SIG-M5 treated with dmso at 0.1 percent for 504 hours (cell line): ENCODE measurements around the gene PPTC7.
"Not testable (repeated sequence)": the region's sequence is repeated elsewhere in the genome, so short reads cannot be mapped to it uniquely, and the experiment has no call there.

Source experiments
- DNase-seq: peaks from one replicate; lab custom pipeline; 2025; ENCODE audit not compliant: unreplicated experiment; lab: John Stamatoyannopoulos, UW

Gene PPTC7

DNA sequence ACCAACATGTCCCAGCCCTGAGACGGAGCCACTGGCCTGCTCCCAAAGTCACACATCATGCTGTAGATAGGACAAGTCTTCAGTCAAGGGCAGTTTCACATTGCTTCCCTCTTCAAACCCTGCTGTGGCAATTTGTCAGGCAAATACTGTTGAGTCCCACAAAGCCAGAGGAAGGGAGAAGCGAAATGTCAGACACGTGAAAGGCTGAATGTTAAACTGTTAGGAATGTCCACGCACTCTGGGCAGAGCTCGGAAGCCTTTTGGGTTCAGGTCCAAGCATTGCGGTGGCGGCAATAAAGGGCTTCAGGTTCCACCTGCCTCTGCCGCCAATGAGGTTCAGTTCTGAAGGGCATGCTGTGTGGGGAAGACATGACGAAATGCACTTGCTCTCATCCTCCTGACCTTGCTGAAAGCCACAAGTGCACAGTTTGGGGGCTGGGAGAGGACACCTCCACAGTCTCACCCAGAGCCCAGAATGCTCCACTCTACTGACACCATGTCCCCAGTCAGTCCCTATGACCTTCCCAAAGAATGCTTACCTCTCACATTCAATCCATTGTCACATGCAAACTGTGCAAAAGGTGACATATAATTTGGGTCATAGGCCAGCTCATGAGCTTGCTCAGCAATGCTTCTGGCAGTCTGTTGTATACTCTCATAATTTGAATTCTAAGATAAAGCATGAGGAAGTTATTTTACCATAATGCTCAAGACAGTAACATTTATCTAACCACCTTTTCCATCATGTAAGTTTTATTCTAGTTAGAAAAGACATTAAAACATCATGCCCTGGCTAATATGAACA lies 45.3 kb downstream of the PPTC7 start:
- no peak for DNase-seq

DNA sequence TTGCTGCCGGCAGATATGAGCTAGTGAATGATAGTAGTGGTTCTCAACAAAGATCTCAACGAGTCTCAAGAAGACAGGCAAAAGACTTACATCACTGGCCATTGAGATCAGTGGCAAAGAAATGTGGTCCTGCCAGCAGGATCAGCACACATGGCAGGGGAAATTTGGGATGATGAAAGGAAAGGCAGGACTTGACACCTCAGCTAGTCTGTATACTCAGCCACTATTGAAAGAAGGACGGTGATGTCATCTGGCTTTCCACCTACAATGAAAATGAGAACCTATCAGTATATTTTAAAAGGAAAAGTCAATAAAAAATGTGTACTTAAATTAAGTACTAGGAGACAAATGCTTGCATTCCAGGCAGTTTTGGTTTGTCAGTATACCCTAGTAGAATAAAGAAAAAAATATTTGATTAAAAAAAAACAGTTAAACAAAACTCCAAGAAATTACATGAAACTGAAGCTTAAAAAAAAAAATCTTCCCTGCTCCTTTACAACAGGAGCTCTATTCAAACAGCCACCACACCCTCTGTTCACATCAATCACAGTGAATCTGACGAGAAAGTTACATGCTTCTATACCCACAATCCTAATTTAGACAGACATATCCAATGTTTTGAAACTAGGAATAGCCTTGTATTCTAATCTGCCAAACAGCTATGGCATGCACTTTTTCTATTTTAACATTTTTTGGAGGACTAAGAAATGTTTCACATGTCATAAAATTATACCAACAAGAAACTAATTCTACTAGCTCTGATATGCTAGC lies 46.1 kb downstream of the PPTC7 start:
- no peak for DNase-seq

DNA sequence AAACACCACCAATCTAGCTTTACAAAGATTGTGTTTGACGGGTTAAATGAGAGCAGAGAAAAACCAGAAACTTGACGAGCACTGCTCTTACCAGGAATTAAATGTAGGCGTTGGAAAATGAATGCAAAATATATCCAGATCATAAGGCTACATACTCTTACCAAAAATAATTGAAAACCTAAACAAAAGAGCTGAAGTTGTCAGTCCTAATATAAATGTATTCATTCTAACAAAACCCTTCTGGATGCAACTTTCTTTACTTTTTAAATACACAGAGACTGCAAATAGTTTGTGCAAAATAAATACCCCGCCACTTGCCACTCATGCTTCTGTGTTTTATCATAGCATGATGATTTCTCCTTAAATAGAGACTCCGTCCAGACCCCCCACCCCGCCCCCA lies 48.3 kb downstream of the PPTC7 start:
- DNase-seq = no peak

DNA sequence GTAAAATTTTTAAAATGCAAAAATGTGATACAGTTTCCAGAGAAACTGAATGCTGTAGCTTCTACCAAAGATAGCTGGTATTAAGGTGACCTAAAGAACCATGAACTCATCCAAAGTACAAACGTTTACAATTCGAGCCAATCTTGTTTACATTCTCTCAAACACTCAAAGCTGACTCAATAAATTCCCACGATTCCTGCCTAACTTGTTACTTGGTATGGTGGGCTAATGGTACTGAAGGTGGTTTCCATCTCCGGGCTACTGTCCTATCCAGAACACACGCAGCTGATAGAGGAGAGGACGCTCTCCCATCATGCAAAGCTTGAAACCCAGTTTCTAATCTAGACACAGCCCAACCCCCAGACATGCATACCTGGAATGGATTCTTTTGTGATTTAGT lies 49.5 kb downstream of the PPTC7 start:
- no peak for DNase-seq

DNA sequence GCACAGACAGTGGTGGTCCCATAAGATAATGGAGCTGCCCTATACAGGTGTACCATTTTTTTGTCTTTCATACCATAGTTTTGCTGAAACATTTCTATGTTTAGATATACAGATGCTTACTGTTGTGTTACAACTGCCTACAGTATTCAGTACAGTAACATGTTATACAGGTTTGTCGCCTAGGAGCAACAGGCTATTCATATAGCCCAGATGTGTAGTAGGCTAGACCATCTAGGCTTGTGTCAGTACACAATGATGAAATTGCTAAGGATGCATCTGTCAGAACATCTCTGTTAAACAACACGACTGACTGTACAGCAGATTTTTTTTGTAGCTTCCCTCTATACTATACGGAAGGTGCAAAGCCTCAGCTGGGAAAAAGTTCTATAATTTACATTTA lies 50.5 kb downstream of the PPTC7 start:
- DNase-seq = no peak

DNA sequence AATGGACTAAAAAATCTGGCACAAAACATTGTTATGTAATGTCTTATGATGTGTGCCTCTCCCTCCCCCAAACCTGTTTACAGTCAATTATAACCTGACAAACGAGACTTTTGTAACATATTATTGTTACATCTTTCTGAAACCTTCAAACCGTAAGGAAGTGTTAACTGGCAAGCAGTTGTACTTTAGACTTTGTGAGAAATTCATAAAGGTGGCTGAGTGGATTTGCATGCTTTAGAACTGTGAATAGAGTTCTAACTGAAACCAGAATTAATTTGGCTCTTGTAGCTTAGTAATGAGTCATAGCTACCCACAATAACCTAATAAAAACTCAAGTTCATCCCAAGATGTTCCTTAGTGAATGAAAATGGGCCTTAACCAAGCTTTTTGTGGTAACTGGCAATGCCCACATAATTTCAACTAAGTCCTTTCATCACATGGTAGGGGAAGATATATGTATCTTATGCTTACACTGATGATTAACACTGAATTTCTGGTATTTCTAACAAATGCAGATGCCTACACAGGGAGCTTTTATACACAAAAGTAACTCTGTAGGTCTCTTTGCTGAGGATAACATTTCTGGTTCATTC lies 51.3 kb downstream of the PPTC7 start:
- no peak for DNase-seq

DNA sequence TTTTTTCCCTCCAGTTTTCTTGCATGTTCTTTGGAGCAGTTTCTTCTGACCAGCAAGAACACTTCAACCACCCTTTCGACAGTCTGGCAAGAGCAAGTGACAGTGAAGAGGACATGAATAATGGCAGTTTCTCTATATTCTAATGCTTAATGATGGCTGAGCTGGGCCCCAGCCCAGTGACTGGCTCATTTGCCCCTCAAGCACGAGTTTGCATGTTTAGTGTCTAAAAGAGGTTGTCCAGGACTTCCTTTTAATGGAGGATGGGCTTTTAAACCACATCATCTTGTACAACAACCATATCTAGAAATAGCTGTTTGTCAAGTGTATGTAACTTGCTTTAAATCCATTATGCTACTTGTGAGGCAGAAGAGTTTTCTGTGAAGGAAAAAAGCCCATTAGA lies 52.6 kb downstream of the PPTC7 start:
- no peak for DNase-seq

DNA sequence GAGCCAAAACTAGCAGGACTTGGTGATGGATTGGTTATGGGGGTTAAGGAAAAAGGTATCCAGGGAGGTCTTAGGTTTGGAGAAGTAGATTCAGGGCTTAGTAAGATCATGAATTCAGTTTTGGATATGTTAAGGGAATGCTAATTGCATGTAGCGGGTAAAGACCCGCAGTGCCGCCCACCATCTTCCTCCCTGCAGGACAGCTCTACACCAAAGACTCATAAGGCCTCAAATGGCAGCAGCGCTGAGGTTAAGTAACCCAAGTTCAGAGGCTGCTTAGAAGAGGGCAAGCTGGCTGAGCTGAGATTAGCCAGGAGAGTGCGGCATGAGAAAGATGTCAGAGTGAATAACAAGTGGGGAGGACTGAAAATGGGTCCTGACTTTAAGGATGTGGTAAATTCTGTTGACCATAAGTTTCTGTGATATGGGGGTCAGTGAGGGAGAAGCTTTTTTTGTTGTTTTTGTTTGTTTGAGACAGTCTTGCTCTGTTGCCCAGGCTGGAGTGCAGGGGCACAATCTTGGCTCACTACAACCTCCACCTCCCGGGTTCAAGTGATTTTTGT lies 54.8 kb downstream of the PPTC7 start:
- DNase-seq = no peak

DNA sequence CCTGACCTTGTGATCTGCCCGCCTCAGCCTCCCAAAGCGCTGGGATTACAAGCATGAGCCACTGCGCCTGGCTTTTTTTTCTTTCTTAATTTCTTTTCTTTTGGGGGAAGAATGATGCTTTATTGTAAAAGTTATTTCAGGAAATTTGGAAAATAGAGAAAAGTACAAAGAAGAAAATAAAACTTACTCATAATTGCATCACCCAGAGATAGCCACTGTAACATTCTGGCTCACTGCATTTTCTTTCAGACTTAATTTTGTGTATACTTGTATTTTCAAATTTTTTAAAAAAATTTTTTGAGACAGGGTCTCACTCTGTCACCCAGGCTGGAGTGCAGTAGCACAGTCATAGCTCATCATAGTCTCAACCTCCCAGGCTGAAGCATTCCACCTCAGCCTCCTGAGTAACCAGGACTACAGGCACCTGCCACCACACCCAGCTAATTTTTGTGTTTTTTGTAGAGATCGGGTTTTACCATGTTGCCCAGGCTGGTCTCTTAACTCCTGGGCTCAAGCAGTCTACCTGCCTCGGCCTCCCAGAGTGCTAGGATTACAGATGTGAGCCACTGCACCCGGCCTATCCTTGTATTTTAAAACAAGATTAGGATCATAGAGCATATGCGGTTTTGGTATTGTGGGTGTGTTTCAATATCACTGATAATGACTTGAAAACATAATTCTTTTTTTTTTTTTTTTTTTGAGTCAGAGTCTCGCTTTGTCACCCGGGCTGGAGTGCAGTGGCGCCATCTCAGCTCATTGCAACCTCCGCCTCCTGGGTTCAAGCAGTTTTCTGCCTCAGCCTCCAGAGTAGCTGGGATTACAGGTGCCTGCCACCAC lies 62.0 kb downstream of the PPTC7 start:
- DNase-seq = not testable (repeated sequence)

DNA sequence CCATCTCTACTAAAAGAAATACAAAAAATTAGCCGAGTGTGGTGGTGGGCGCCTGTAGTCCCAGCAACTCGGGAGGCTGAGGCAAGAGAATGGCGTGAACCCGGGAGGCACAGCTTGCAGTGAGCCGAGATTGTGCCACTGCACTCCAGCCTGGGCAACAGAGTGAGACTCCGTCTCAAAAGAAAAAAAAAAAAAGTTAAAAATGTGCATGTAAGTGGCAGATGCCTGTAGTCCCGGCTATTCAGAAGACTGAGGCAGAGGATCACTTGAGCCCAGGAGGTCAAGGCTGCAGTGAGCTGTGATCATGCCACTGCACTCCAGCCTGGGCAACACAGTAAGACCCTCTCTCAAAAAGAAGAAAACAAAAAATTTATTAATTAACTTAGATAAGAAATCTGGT lies 65.1 kb downstream of the PPTC7 start:
- DNase-seq = not testable (repeated sequence)

DNA sequence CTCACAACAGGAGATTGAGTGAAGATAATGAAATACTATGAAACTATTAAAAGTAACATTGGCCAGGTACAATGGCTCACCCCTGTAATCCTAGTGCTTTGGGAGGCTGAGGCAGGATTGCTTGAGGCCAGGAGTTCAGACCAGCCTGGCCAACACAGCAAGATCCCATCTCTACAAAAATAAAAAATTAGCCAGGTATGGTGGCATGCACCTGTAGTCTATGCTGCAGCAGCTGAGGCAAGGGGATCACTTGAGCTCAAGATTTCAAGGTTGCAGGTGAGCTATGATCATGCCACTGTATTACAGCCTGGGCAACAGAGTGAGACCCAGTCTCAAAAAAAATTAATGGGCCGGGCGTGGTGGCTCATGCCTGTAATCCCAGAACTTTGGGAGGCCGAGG lies 66.1 kb downstream of the PPTC7 start:
- no peak for DNase-seq

DNA sequence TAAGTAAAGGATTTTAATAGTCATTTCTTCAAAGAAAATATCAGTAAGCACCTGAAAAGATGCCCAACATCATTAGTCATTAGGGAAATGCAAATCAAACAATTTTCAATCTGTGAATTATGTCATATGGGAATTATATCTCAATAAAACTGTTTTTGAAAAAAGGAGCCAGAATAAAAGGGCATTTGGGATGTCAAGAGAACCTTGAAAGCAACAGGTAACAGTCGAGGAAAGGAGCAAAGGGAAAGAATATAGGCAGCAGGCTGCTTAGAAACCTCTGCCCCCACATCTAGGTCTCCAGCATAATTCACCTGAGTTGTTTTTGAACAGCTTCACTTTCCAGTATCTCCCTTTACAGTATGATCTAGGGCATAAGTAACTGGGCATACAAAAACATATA lies 68.8 kb downstream of the PPTC7 start:
- DNase-seq = no peak

DNA sequence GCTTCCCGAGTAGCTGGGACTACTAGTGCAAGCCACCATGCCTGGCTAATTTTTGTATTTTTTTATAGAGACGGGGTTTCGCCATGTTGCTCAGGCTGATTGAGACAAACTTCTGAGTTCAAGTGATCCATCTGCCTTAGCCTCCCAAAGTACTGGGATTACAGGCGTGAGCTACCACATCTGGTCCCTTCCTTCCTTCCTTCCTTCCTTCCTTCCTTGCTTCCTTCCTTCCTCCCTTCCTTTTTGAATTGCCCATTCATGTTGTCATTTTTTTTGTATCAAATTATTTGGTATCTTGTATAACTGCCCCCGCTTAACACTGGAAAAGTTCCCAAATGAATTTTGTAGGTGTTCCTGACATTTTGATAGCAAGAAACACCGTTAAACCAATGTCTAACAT lies 69.3 kb downstream of the PPTC7 start:
- no peak for DNase-seq

DNA sequence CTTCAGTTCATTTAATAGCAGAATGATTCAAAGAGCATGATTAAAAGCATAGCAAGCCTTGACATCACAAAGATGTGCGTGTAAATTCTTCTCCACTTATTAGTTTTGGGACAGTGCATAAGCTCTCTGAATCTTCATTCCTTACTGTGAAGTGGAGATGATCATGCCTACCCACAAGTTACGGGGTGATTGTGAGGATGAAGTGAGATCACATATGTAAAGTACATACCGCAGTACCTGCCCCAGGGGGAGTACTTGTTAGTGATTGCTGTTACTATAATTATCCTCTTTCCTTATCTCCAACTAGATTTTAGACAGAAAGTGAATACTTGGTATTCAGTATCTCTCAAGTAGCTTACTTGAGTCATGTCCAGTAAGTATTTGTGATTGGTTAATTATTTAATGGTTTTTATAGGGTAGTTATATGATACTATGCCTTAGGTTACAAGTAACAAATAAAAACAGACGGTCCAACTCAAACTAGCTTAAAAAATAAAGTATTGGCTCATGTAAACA lies 75.0 kb downstream of the PPTC7 start:
- no peak for DNase-seq

DNA sequence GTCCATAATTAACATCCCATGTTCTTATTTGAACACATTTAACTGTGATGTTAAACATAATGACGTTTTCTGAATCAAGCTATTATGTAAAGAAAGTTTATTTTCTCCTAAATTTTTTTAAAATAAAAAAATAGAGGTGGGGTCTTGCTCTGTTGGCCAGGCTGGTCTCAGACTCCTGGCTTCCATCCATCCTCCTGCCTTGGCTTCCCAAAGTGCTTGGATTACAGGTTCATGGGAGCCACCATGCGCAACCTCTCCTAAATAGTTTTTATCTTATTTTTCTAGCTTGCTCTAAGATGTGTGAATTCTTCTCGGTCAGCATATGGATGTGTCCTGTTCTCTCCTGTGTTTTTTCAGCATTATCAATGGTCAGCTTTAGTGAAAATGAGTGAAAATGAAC lies 77.8 kb downstream of the PPTC7 start:
- DNase-seq = no peak

DNA sequence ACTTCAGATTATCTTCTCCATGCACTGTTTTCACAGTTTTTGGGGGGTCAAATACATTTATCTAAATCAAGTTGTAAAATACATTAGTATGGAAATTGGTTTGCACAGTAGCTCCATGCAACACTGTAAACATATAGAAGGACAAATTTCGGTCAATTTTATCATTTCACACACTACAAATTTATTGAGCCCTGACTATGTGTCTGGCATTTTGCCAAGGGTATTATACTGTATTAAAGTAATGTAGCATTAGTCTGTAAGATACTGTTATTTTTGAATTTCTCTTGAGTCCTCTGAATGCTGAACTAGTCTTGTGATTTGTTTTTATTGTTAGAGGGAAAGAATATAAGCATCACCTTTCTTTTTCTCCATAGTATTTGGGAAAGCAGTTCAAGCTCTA lies 79.7 kb downstream of the PPTC7 start:
- DNase-seq = no peak

DNA sequence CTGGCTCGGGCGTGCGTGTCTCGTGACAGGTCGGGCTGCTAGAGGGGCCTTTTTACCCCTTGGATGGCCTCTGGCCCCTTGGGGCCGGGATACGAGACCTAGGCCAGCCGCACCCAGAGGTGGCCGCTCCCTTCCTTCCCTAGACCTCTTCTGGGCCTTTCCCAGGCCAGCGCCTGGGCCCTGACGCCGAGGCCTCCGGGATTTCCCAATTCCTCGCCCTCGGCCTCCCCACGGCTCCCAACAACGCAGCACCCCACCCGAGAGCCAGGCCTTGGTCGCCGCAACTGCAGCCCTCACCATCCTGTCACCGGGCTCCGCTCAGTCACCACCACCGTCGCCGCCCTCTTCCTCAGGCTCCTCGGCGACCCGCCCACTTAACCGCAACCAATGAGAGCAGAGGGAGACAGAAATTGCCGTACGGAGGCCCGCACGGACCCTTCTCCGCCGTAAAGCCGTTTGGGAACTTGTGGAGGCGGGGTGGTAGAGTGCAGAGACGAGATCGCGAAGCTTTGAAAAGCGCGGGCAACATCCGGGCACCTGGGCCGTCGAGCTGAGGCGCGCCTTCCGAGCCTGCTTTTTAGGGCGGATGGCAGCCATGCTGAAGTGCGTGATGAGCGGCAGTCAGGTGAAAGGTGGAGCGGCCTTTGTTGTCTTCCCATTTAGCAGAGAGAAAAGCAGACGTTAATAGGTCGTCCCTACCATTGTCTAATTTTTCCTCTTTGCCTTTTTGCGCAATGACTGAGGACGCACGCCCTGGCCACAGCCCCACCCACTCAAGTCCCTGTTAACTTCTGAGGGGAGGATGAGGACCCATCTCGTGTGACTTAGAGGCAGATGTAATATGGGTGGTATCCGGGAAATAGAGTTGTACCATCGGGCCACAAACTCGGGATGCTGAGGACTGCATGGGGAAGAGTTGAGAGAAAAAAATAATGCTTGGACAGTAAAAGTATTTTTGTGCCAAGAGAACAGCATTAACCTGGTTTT lies 81.1 kb downstream of the PPTC7 start, which contains the start of the genes RAD9B and VPS29:
TSS of gene RAD9B (plus strand) at position 580 of the 987 bp plus-strand sequence. CDS start at position 587, 7 bp downstream.
TSS of gene VPS29 (minus strand) at position 360 of the 987 bp plus-strand sequence. CDS start at position 300, 60 bp downstream.
- DNase-seq = peak; percentile 99

DNA sequence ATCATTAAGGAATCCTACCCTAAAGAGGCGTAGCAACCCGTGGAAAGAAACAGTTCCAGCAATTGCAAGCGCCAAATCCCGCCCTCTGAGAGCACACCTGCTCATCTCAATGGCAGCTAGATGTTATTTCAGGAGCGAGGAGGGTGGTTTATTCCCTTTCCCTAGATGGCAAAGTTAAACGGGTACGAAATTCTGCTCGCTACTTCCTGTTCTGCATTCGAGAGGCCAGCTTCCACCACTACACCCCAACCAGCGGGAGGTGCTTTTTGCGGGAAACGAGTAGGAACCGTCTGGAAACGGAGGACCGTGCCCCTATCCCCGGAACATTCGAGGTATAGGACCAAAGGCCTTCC lies 81.7 kb downstream of the PPTC7 start:
- peak; percentile 89 for DNase-seq

DNA sequence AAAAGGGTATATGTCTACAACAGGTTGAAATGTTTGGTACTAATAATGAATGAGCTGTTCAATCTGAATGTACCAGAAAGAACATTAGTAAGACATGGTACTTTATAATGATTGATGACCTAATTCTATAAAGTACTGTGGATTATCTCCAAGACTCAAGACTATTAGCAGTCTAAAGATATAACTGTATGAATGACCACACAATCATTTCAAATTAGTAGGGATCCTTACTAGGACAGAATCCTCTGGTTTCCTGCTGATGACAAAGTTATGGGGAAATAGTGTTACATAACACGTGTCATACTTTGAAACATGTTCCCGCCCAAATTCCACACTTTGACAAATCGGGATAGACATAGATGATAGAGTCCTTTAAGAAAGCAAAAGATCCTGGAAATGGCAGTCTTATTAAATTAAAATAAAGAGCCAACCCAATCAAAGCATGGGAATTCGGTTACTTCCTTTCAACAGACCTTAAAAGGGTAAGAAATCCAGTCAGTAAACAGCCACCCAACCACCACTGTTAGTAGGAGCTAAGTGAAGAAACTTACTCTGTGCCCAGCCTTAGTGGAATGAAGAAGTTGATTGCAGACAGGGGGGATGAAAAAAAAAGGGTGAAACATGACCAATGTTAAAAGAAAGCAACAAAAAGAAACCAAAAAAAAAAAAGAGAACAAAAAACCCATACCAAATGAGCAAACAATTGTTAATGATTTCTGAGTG lies 84.0 kb downstream of the PPTC7 start:
- peak; percentile 92 for DNase-seq
